Fibroblast of mammary gland (primary cell): ENCODE measurements around the gene GFPT2.
"Not testable (repeated sequence)": the region's sequence is repeated elsewhere in the genome, so short reads cannot be mapped to it uniquely, and the experiment has no call there.

Experiments used
- DNase-seq: peaks from one replicate; pipeline ENCODE4 v3.0.0-alpha.2; 2010; ENCODE audit warnings: low read depth
- H3K4me3 ChIP-seq: 2 replicates; pipeline ENCODE4 v1.5.1; 2011; ENCODE audit warnings: low read depth, mild to moderate bottlenecking, low read length, moderate library complexity; ENCODE audit not compliant: control insufficient read depth
- TF ChIP-seq, protein P1 (sequence below): conservative IDR thresholded peaks from 2 replicates; pipeline ENCODE4 v1.5.1; 2011; ENCODE audit warnings: low read depth, low read length, inconsistent platforms; ENCODE audit not compliant: control insufficient read depth, insufficient read depth

The GFPT2 gene

DNA sequence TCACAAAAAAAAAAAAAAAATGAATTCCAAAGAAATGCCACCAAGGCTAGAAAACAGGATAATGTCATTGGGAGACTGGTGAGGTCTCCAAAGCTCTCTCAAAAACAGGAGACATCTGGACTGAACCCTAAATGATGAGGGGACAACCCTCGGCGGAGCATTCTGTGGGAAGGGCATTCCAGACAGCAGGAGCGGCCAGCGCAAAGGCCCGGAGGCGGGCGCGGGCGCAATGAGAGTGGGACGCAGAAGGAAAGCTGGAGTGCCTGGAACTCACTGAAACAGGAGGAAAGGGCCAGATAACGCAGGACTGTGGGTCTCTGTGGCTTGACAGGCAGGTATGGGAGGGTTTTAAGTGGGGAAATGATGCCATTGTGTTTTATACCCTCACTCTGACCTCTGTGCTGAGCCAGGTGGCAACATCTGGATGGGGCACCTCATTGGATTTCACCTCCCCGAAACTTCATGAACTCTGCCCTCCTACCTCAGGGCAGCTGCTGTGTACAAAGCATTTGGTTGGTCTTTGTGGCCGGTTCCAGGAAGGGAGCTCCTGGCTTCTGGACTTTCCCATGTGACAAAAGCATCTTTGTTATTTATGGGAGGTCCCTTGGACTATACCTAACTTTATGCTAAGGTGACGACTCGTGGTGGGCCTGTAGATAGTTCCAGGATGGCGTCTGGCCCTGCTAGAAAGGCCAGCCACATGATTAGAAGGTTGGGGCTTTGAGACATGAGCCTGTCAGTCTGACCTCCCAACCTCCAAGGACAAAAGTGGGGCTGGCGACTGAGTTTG lies 49.7 kb downstream of the GFPT2 start:
- no peak for DNase-seq
- TF ChIP-seq, protein P1, sequence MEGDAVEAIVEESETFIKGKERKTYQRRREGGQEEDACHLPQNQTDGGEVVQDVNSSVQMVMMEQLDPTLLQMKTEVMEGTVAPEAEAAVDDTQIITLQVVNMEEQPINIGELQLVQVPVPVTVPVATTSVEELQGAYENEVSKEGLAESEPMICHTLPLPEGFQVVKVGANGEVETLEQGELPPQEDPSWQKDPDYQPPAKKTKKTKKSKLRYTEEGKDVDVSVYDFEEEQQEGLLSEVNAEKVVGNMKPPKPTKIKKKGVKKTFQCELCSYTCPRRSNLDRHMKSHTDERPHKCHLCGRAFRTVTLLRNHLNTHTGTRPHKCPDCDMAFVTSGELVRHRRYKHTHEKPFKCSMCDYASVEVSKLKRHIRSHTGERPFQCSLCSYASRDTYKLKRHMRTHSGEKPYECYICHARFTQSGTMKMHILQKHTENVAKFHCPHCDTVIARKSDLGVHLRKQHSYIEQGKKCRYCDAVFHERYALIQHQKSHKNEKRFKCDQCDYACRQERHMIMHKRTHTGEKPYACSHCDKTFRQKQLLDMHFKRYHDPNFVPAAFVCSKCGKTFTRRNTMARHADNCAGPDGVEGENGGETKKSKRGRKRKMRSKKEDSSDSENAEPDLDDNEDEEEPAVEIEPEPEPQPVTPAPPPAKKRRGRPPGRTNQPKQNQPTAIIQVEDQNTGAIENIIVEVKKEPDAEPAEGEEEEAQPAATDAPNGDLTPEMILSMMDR, result no peak
- no peak overlapping the region for H3K4me3 ChIP-seq

DNA sequence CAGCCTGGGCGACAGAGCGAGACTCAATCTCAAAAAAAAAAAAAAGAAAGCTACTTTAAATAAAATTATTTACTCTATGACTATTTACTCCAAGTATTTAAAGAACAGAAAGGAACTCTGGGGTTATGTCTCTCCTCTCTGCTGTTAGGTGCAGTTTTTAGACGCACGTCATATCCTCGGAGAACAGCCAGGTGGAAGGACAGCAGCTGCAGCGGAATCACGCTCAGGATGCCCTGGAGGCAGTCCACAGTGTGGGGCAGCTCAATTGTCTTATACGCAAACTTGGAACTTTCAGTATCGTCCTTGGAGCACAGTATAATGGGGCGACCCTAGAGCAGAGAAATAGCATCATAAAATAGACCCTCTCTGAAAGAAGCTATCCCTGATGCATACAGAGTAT lies 50.9 kb downstream of the GFPT2 start:
- H3K4me3 ChIP-seq, result no peak overlapping the region
- TF ChIP-seq, protein P1, result no peak
- no peak for DNase-seq

DNA sequence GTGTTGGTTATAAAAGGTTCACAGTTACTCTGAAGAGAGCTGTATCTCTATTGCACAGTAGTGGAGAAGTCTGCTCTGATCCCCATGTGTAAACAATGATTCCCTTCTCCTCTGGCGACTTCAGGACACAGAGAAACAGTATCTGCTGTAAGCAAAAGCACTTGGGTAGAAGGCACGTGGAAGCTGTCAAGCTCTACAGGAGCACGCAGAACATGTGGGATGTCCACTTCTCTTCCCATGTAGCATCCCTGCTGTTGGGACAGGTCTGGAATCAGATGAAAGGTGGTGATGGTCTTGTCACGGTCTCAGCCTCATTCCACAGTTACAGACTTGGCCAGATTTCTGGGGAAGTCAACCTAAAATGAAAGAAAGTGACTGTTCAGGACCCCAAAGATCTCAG lies 51.9 kb downstream of the GFPT2 start:
- TF ChIP-seq, protein P1, result no peak
- H3K4me3 ChIP-seq, result no peak overlapping the region
- DNase-seq, result no peak

DNA sequence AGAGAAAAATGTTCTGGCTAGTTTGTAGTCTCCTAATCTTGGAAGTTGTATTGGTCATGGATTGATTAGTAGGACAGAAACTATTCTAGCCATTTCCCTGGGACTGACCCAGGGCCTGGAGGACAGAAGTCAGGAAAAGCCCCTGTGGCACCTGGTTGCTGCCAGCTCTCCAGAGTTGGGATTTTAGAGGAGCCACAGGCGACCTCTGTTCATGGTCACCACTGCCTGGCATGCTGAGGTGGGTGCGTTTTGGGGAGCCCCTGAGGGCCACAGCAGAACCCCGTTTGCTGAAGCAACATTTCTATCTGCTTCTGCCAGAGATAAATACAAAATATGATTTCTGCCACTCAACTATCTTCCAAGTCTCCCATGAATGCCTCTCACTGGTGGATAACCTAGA lies 53.6 kb downstream of the GFPT2 start:
- DNase-seq, result no peak
- TF ChIP-seq, protein P1, result no peak
- no peak overlapping the region for H3K4me3 ChIP-seq

DNA sequence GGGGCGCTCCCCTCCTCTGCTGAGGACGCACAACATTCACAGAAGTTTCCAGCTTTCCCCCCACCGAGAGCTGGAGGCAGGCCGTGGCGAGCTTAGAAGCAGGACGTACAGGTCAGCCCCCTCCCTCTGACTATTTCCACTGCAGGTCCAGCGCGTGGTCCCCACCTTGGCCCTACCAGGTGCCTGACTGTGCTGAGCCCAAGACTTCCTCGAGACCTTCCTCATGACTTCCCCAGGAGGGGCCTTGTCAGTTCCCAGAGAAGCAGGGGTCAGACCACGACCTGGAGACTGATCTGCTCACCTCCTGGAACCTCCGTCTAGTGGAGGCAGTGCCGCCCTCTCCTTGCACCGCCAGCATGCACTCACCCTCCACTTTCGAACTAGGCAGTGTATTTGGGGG lies 54.1 kb downstream of the GFPT2 start:
- not testable (repeated sequence) for DNase-seq

DNA sequence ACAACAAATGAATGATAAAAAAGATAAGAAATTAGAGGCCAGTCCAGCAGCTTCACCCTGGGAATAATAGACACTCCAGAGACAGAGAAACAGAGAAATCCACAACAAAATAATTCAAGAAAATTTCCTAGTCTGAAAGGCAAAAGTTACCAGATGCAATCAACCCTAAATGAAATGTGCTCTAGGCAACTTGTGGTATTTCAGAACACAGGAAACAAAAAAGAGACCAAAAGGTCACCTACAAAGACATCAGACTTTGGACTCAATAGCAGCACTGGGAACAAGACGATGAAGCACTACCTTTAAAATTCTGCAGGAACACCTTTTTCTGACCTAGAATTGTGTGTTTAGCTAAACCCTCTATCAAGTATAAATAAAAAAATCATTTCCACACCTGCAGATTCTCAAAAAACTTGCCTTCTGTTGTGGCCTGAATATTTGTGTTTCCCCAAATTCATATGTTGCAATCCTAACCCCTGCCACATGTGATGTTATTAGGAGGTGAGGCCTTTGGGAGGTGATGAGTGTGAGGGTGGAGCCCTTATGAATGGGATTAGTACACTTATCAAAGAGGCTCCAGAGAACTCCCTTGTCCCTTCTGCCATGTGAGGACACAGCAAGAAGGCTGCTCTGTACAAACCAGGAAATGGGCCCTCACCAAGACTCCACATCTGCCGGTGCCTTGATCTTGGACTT lies 55.4 kb downstream of the GFPT2 start:
- no peak overlapping the region for H3K4me3 ChIP-seq
- DNase-seq, result peak; percentile 38
- TF ChIP-seq, protein P1, result no peak

More for the DNA sequence above, 54.1 kb downstream of the GFPT2 start:
- not testable (repeated sequence) for H3K4me3 ChIP-seq

DNA sequence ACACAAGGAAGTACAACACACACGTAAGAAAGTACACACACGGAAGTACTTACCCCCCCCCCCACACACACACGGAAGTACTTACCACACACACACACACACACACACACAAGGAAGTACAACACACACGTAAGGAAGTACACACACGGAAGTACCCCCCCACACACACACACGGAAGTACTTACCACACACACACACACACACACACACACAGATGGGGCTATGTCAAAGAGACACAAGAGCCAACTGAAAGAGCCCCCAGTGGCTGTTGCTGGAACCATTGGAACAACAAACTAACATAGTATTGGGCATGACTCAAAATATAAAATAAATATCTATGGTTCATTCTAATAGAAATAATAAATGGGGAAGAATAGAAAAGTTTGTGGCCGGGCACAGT lies 56.4 kb downstream of the GFPT2 start:
- peak; percentile 31 for DNase-seq
- no peak overlapping the region for H3K4me3 ChIP-seq
- TF ChIP-seq, protein P1, result peak; percentile 9
